Adrenal gland (tissue), 12 donors: ENCODE data around the gene FGF8. TPM values are rescaled to one million over a fixed set of nuclear protein-coding genes. Genes with fewer than 3 reads are reported as not detected.

Experiments used
- DNase-seq, 7 donors: peaks; one replicate each; pipeline ENCODE4 v3.0.0-alpha.2; 2019 to 2020
- H3K27ac ChIP-seq, 5 donors: fragments of 200-600 bp; sonication (generic) in 4 of 5; 1 replicate in 3 of 5; 2 replicates in 2 of 5; pipeline versions ENCODE4 v1.5.1 to v1.8.0; 2016 to 2020; ENCODE audit warnings: mild to moderate bottlenecking in 1 of 5
- H3K27me3 ChIP-seq: fragments of 200-600 bp; 2 replicates; pipeline ENCODE4 v1.8.0; 2021
- H3K36me3 ChIP-seq, 2 donors: fragments of 200-600 bp; replicated peaks in 1 of 2; 1 replicate in 1 of 2; 2 replicates in 1 of 2; pipeline versions ENCODE4 v1.5.1 to v1.8.0; 2018 to 2022
- H3K4me1 ChIP-seq, 2 donors: fragments of 200-600 bp; replicated peaks in 1 of 2; 1 replicate in 1 of 2; 2 replicates in 1 of 2; pipeline versions ENCODE4 v1.5.1 to v1.8.0; 2018 to 2021
- H3K4me3 ChIP-seq, 4 donors: fragments of 200-600 bp; sonication (generic) in 3 of 4; one replicate each; pipeline ENCODE4 v1.5.1; 2016 to 2018
- H3K9me3 ChIP-seq, 3 donors: fragments of 200-600 bp; sonication (generic) in 1 of 3; replicated peaks in 1 of 3; 1 replicate in 2 of 3; 2 replicates in 1 of 3; pipeline versions ENCODE4 v1.5.1 to v1.8.0; 2016 to 2021
- CTCF ChIP-seq, 6 experiments: fragments of 450-650 bp in 4 of 6; fragments of 200-600 bp in 2 of 6; sonication (generic) in 1 of 6; IDR thresholded peaks; 1 replicate in 5 of 6; 2 replicates in 1 of 6; pipeline versions ENCODE4 v1.5.1 to v1.8.0; 2016 to 2021; ENCODE audit warnings: antibody characterized with exemption in 6 of 6, mild to moderate bottlenecking in 2 of 6, moderate library complexity in 1 of 6
- POLR2A ChIP-seq, 2 donors: fragments of 450-650 bp; IDR thresholded peaks; one replicate each; pipeline ENCODE4 v1.6.1; 2017; ENCODE audit warnings: antibody characterized with exemption in 2 of 2, mild to moderate bottlenecking in 2 of 2, moderate library complexity in 1 of 2
- WGBS, 4 donors: extraction: QIAGEN DNeasy Blood & Tissue Kit in 2 of 4; methylation state at CpG; one replicate each; pipeline versions ENCODE4 v1.1.5 to v1.1.7; 2013 to 2017; 5-methylcytosine and 5-hydroxymethylcytosine counted together
- intact Hi-C, 2 donors: fragments of 100-400 bp; cut with DNase I; formaldehyde crosslinking; loops; one replicate each; pipeline versions ENCODE4 v1.14.1 to v1.15.0; 2022 to 2023
- polyA plus RNA-seq, 3 donors: library from polyadenylated mRNA; stranded (reverse); fragments of 200-250 nt in 2 of 3; fragments of 350-450 nt in 1 of 3; fragmentation: Illumina TruSeq in 1 of 3; extraction: RNeasy Lipid Tissue Mini Kit (QIAGEN cat#74804) in 1 of 3; gene quantifications; one replicate each; pipeline ENCODE4 v1.2.3, GENCODE V29; 2013 to 2014
- total RNA-seq, 9 donors: library from RNA; depleted of rRNA in 4 of 9; stranded (reverse); fragments of >200 nt in 4 of 9; fragments of 120-200 nt in 1 of 9; fragmentation: NEBNext Ultra II Directional in 1 of 9; extraction: Animal tissue kit (Norgen Biotek cat#: 25700) in 1 of 9; gene quantifications; one replicate each; pipeline versions ENCODE4 v1.1.0 to v1.2.4, GENCODE V29; 2013 to 2023
- donor health status: healthy with polysubstance abuse.
- donor health status: Bipolar disorder and iron deficiency.
- donor health status: DM: yes; HTN: yes; CAD: no.
- donor health status: DM: no; HTN: no; CAD: no.
- donor health status: DM: no; HTN: no; CAD: no.
- donor health status: DM: yes; HTN: yes; CAD: no.

Gene FGF8
- total and polyA plus RNA-seq, 12 donors, result not detected

GRCh38 chr10:101723176-101723575 lies 52.7 kb downstream of the FGF8 start:
- no peaks in the 10 kb centered on the region for H3K9me3 ChIP-seq
- H3K4me3 ChIP-seq, result no peak overlapping the region
- WGBS, 4 donors, result 92 to 99% (median 98%) methylated on average over 3 of the region's 3 CpGs
- intact Hi-C loops, result no loop called here
- H3K36me3 ChIP-seq, result no peaks in the 10 kb centered on the region
- H3K27me3 ChIP-seq, result no peaks in the 10 kb centered on the region
- H3K27ac ChIP-seq, result no peak overlapping the region
- H3K4me1 ChIP-seq, result no peaks in the 10 kb centered on the region
- no peak for DNase-seq
- TF ChIP-seq POLR2A (IDR thresholded peaks at IDR 0.05) (no peak), CTCF (IDR thresholded peaks at IDR 0.05) (no peak)

GRCh38 chr10:101721806-101722205 lies 54.1 kb downstream of the FGF8 start:
- TF ChIP-seq POLR2A (IDR thresholded peaks at IDR 0.05) (no peak), CTCF (IDR thresholded peaks at IDR 0.05) (no peak)
- Histone ChIP-seq H3K36me3 (no peaks in the 10 kb centered on the region), H3K4me3 (no peak overlapping the region), H3K27me3 (no peaks in the 10 kb centered on the region), H3K9me3 (no peaks in the 10 kb centered on the region), H3K27ac (no peak overlapping the region), H3K4me1 (no peaks in the 10 kb centered on the region)
- whole genome bisulfite sequencing, 4 donors, result 83 to 93% (median 88%) methylated on average over 2 of the region's 2 CpGs
- no peak for DNase-seq
- intact Hi-C loops, result no loop called here

GRCh38 chr10:101720606-101721230 lies 55.2 kb downstream of the FGF8 start:
- no peak for TF ChIP-seq POLR2A (IDR thresholded peaks at IDR 0.05)
- no peak for TF ChIP-seq CTCF (IDR thresholded peaks at IDR 0.05)
- Histone ChIP-seq H3K9me3 (no peaks in the 10 kb centered on the region), H3K4me3 (no peak overlapping the region), H3K27ac (no peak overlapping the region), H3K27me3 (no peaks in the 10 kb centered on the region), H3K4me1 (no peaks in the 10 kb centered on the region), H3K36me3 (no peaks in the 10 kb centered on the region)
- WGBS, 4 donors, result 84 to 88% (median 87%) methylated on average over 6 of the region's 6 CpGs
- DNase-seq, result no peak
- intact Hi-C loops, result no loop called here

Other genes starting within 250 kb of the FGF8 start
- gene POLL, start 187.9 kb downstream of the FGF8 start, total RNA-seq, result 10 to 100 TPM; 10.7 to 44.6 (median 29.9) TPM
- gene POLL, start 187.9 kb downstream of the FGF8 start, polyA plus RNA-seq, result 10 to 100 TPM; 10.1 to 83.7 (median 59.3) TPM
- gene DPCD, start 187.8 kb downstream of the FGF8 start, total RNA-seq, result 10 to 100 TPM in 8 of 9 donors, 1 to 10 TPM in 1; 8.3 to 35.9 (median 26.1) TPM
- 10 to 100 TPM; 19.6 to 42.5 (median 28.6) TPM for gene DPCD, start 187.8 kb downstream of the FGF8 start, polyA plus RNA-seq
- gene FBXW4, start 80.9 kb downstream of the FGF8 start, total RNA-seq, result 10 to 100 TPM; 34.4 to 81.7 (median 60.8) TPM
- gene FBXW4, start 80.9 kb downstream of the FGF8 start, polyA plus RNA-seq, result 10 to 100 TPM; 51.1 to 80.0 (median 55.2) TPM
- 10 to 100 TPM; 20.6 to 51.5 (median 40.4) TPM for gene NPM3, start 7.3 kb upstream of the FGF8 start, total RNA-seq
- 10 to 100 TPM; 14.7 to 23.8 (median 19.8) TPM for gene NPM3, start 7.3 kb upstream of the FGF8 start, polyA plus RNA-seq
- gene OGA, start 42.3 kb upstream of the FGF8 start, total RNA-seq, result 100 to 1,000 TPM in 2 of 9 donors, 10 to 100 TPM in 7; 32.8 to 119 (median 76.6) TPM
- gene OGA, start 42.3 kb upstream of the FGF8 start, polyA plus RNA-seq, result 10 to 100 TPM; 55.4 to 81.2 (median 65.5) TPM
- 1 to 10 TPM in 8 of 9 donors, not detected in 1; 2.2 to 8.7 (median 4.2) TPM for gene KCNIP2, start 67.7 kb upstream of the FGF8 start, total RNA-seq
- 10 to 100 TPM in 1 of 3 donors, 1 to 10 TPM in 2; 3.7 to 23.0 (median 8.4) TPM for gene KCNIP2, start 67.7 kb upstream of the FGF8 start, polyA plus RNA-seq